ENCODE data around the gene TYW1. TPM values are rescaled to one million over a fixed set of nuclear protein-coding genes. Genes with fewer than 3 reads are reported as not detected.
"Not testable (repeated sequence)": the region's sequence is repeated elsewhere in the genome, so short reads cannot be mapped to it uniquely, and the experiment has no call there.

The TYW1 gene
- total RNA-seq, 1 donor from 2014 or later: 20.0 TPM

DNA sequence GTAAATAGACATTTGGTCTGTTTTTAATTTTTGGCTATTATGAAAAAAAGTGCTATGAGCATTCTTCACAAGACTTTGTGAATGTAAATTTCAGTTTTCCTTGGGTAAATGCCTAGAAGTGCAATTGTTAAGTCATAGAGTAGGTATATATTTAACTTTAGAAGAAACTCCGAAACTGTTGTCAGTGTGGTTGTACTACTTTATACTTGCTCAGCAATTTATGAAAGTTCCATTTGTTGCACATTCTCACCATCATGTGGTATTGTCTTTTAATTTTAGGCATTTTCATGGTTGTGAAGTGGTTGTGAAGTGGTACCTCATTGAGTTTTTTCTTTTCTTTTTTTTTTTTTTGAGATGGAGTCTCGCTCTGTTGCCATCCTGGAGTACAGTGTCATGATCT, 60.0 kb downstream of the TYW1 start:
- H3K4me3 ChIP-seq: no peak overlapping the region
- intact Hi-C loops (cut with DNase I): no loop called here
- no peaks in the 10 kb centered on the region for H3K27me3 ChIP-seq
- H3K4me1 ChIP-seq: no peaks in the 10 kb centered on the region
- no peak for DNase-seq
- H3K9me3 ChIP-seq: no peaks in the 10 kb centered on the region
- H3K36me3 ChIP-seq: no peaks in the 10 kb centered on the region
- TF ChIP-seq, protein P1, sequence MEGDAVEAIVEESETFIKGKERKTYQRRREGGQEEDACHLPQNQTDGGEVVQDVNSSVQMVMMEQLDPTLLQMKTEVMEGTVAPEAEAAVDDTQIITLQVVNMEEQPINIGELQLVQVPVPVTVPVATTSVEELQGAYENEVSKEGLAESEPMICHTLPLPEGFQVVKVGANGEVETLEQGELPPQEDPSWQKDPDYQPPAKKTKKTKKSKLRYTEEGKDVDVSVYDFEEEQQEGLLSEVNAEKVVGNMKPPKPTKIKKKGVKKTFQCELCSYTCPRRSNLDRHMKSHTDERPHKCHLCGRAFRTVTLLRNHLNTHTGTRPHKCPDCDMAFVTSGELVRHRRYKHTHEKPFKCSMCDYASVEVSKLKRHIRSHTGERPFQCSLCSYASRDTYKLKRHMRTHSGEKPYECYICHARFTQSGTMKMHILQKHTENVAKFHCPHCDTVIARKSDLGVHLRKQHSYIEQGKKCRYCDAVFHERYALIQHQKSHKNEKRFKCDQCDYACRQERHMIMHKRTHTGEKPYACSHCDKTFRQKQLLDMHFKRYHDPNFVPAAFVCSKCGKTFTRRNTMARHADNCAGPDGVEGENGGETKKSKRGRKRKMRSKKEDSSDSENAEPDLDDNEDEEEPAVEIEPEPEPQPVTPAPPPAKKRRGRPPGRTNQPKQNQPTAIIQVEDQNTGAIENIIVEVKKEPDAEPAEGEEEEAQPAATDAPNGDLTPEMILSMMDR (IDR thresholded peaks at IDR 0.05): no peak
- no peak for ATAC-seq
- H3K27ac ChIP-seq: no peak overlapping the region

DNA sequence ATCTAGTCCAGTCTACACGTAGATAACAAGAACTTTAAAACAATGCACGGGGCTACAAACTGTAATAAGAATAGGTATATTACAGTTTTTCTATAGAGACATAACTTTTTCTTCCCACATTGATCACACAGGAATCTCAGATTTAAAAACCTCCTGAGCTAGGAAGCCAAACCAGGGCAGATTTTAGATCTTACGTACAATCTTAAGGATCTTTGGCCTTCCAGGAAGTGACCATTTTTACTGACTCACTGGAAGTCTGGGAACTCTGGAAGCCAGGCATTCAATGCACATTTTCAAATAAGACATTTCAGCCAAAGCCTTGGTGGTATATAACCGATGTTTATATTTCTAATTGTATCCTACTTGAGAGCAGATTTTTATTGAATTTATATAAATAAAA, 64.7 kb downstream of the TYW1 start:
- DNase-seq; intact Hi-C loops (cut with DNase I); H3K27ac ChIP-seq; ATAC-seq; H3K4me3 ChIP-seq; H3K9me3 ChIP-seq; H3K36me3 ChIP-seq; H3K4me1 ChIP-seq; H3K27me3 ChIP-seq: not testable (repeated sequence)

DNA sequence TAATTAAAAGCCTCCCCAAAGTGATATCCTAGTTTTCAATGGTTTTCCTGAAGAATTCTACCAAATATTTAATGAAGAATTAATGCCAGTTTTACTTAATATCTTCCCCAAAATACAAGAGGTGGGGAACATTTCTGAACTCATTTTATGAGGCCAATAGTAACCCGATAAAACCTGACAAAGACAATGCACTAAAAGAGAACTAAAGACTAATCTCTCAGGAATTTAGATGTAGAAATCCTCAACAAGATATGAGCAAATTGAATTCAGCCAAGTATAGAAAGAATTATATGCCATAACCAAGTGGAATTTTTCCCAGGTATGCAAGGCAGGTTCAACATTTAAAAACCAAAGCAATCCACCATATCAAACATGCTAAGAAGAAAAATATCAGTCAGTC, 66.2 kb downstream of the TYW1 start:
- H3K4me1 ChIP-seq; H3K27ac ChIP-seq; H3K4me3 ChIP-seq; H3K36me3 ChIP-seq; H3K9me3 ChIP-seq; H3K27me3 ChIP-seq; DNase-seq; ATAC-seq; intact Hi-C loops (cut with DNase I): not testable (repeated sequence)

DNA sequence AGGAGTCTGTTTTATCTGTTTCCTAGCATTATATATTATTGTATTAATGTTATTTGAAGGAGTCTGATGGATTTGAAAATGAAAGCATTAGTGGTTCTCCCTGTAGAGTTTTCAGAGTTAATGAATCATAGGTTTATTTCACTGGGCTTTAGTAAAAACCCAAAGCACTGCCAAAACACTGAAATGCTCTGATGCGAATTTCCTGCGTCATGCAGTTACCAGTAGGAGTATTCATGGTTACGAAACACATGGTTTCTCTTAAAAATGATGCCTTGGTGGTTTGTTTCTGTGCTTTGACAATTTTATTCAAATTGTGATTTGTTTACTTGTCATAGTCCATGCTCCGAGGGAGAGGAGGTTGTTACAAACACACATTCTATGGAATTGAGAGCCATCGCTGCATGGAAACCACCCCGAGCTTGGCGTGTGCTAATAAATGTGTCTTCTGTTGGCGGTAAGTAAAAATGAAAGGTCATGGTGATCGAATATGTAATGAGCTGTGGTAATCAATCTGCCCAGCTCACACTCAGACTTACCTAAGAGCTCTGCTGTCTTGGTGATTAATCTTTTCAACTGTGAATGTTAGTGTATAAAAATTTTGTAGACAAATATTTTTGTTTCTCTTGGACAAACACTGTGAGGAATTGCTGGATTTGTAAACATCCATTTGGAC, 70.5 kb downstream of the TYW1 start:
- not testable (repeated sequence) for ATAC-seq
- peak overlapping the region; percentile 35 for H3K4me3 ChIP-seq
- peak overlapping the region; percentile 47 for H3K27ac ChIP-seq

DNA sequence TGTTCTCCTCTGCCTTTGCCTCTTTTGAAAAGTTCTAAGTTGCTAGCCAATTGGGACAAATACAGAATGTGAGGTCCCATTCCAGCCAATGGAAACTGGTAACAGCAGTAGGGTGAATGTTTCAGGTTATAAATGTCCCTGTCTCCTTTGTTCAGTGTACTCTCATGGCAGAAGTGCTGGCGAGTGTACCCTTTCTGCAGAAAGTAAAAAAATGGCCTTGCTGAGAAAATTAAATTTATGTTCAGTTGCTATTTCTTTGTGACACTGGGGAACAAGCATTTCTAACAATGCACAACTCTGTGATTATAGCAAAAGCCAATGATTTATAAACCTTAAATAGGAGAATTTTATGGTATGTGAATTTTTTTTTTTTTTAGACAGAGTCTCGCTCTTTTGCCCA, 79.5 kb downstream of the TYW1 start:
- DNase-seq; intact Hi-C loops (cut with DNase I); H3K4me3 ChIP-seq; H3K27ac ChIP-seq; ATAC-seq; H3K4me1 ChIP-seq; H3K27me3 ChIP-seq: not testable (repeated sequence)
- Histone ChIP-seq H3K36me3 (peaks cover 11% of the 10 kb centered on the region), H3K9me3 (peaks cover 13% of the 10 kb centered on the region)

More for the DNA sequence above, 70.5 kb downstream of the TYW1 start:
- H3K27me3 ChIP-seq; DNase-seq; H3K9me3 ChIP-seq; intact Hi-C loops (cut with DNase I); H3K4me1 ChIP-seq: not testable (repeated sequence)
- peaks cover 14% of the 10 kb centered on the region for H3K36me3 ChIP-seq

DNA sequence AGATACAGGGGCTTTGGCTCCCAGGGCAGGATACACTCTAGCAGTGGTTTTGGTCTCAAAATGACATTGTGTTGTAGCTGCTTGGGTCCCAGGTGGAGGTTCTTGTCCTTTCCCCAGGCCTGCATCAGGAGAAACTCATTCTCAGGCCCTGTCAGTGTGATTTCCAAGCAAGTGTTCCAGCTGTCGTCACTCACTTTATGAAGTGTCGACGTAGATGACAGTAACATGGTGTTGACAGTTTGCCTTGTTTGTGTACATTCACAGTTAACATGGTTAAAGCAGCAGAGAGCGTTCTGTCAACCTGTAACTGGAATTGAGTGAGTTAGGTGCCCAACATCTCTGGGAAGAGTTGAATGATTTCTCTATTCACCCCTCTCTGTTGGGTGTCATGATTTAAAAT, 86.2 kb downstream of the TYW1 start:
- intact Hi-C loops (cut with DNase I); ATAC-seq; H3K36me3 ChIP-seq; H3K27me3 ChIP-seq; H3K27ac ChIP-seq; H3K9me3 ChIP-seq; DNase-seq; H3K4me1 ChIP-seq; H3K4me3 ChIP-seq: not testable (repeated sequence)

DNA sequence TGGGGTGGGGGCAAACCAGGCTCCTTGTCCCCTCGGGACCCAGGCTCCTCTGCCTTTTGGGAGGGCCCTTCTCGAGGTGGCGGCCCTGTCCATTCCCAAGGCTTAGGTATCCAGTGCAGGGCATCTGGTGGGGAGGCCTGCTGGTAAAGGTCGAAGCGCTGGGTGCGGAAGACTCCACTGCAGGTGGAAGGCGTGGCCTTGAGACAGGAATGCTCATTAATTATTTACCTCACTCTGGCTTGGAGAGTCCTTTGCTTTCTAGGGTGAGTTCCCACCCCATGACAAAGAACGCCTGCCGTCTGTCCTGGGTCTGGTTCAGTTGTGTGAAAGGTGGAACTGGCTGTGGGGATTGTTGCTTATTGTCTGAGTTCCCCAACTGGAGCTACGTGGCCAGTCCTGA, 92.6 kb downstream of the TYW1 start:
- H3K27me3 ChIP-seq; intact Hi-C loops (cut with DNase I); DNase-seq; H3K4me1 ChIP-seq; H3K36me3 ChIP-seq; H3K27ac ChIP-seq; H3K9me3 ChIP-seq; H3K4me3 ChIP-seq: not testable (repeated sequence)
- peak; percentile 58 for ATAC-seq

DNA sequence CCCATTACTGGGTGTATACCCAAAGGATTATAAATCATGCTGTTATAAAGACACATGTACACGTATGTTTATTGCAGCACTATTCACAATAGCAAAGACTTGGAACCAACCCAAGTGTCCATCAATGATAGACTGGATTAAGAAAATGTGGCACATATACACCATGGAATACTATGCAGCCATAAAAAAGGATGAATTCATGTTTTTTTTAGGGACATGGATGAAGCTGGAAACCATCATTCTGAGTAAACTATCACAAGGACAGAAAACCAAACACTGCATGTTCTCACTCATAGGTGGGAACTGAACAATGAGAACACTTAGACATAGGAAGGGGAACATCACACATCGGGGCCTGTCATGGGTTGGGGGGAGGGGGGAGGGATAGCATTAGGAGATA, 94.4 kb downstream of the TYW1 start:
- ATAC-seq; H3K36me3 ChIP-seq; intact Hi-C loops (cut with DNase I); H3K4me1 ChIP-seq; H3K27me3 ChIP-seq; H3K9me3 ChIP-seq; H3K27ac ChIP-seq; H3K4me3 ChIP-seq; DNase-seq: not testable (repeated sequence)

DNA sequence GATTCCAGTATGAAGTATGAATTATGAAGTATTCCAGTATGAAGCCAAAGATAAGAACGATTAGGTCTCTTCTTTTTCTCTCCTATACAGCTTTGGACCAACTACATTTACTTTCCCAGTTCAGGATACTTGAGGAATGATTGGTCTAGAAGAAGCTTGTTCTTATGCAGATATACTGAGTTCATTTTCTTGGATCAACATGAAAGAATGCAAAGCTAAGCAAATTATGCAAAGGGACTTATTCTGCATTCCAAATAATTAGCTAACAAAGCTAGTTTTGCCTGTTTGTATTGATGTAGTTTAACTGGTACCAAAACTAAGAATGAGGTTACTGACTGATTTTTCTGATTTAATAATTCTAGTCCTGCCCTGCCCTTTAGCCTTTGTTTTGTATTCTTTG, 101.4 kb downstream of the TYW1 start:
- H3K9me3 ChIP-seq; H3K27ac ChIP-seq; H3K4me1 ChIP-seq; H3K27me3 ChIP-seq; H3K4me3 ChIP-seq; ATAC-seq; DNase-seq; intact Hi-C loops (cut with DNase I): not testable (repeated sequence)
- peaks cover 11% of the 10 kb centered on the region for H3K36me3 ChIP-seq

DNA sequence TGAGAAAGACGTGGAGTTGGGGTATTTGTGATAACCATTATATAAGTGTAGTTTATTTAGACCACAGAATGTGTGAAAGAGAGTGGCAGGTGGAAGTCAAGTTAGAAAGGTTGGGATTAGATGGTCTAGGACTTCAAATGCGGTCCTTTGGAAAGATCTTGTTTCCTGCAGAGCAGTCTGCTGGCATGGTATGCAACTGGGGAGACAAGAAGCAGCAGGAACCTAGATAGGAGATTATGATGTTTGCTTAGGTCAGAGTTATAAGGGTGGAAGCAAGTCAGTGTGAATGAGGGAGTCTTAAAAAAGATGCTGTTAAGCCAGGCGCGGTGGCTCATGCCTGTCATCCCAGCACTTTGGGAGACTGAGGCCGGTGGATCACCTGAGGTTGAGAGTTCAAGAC, 102.8 kb downstream of the TYW1 start:
- DNase-seq; H3K4me1 ChIP-seq; H3K4me3 ChIP-seq; ATAC-seq; H3K27ac ChIP-seq; intact Hi-C loops (cut with DNase I); H3K9me3 ChIP-seq; H3K27me3 ChIP-seq: not testable (repeated sequence)
- H3K36me3 ChIP-seq: peaks cover 11% of the 10 kb centered on the region

DNA sequence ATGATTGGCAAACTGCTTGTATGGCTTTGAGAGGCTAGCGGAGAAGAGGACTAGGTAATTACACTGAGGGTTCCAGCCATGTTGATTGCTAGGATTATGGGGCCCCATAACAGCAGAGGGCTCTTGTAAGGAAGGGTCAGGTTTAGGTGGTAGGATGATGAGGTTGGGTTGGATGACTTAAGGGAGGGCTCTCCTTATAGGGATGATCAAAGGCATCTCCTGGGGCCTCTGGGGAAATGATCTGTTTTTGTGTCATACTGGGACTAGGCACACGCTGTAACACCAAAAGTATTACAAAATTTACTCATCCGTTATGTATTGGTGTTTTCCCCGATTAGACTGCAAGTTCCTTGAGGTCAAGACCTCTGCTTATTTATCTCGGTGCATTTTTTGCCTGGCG, 103.4 kb downstream of the TYW1 start:
- H3K27me3 ChIP-seq; H3K4me3 ChIP-seq; H3K9me3 ChIP-seq; ATAC-seq; H3K4me1 ChIP-seq; intact Hi-C loops (cut with DNase I); H3K27ac ChIP-seq; DNase-seq: not testable (repeated sequence)
- H3K36me3 ChIP-seq: peaks cover 11% of the 10 kb centered on the region
